ENCODE results near the gene SLC17A9.

Gene SLC17A9

GRCh38 chr20:63003546-63003945 is 51.0 kb downstream of the SLC17A9 start:
- no peak for DNase-seq (ENCODE audit: low spot score)

GRCh38 chr20:63004607-63005364 is 52.3 kb downstream of the SLC17A9 start:
- DNase-seq (ENCODE audit: low spot score) = no peak

DNA sequence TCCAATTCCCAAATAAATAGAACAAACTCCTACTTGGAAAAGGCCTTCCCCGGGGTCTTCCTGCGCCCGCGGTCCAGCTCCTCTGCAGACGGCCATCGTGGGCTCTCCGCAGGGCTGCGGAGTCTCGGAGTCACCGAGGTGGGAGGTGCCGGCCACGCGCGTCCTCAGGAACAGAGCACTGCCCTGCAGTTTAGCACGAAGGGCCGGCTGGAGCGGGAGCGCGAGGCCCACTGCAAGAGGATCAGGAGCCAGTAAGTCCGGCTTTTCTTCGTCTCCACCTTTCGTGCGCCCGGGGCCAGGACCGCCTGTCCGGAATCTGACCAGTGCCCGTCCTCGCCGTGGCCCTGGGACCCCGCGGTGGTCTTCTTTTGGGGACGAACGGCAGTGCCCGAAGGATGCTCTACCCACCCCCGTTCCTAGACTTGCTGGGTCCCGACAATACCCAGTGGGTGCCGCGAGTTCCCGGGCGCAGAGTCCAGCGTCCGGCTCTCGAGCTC is 52.9 kb downstream of the SLC17A9 start:
- no peak for DNase-seq (ENCODE audit: low spot score)

DNA sequence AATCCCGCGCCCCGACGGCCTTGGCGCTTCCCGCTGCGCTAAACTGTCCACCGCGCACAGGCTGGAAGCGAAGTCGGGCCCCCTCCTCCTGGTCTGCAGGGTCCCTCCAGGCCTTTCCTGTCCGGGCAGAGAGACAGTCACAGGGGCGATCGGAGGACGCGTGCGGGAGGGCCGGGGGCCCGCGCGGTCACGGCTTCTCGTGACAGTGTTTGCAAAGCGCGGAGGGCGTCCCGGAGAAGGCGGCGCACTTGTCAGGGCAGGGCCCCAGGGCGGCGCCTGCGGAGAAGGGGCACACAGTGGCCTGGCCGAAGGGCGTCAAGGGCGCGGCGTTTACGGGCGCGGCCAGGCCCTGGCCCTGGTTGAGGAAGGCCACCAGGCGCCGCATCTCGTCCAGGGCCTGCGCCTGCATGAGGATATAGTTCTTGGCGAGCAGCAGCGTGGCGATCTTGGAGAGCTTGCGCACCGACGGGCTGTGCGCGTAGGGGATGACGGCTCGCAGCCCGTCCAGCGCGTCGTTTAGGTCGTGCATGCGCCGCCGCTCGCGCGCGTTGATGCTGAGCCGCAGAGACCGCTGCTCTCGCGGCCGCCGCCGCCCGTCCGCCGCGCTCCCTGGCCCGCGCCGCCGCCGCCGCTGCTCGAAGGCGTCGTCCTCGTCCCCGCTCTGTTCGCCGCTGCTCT is 53.5 kb downstream of the SLC17A9 start:
- DNase-seq (ENCODE audit: low spot score) = no peak

DNA sequence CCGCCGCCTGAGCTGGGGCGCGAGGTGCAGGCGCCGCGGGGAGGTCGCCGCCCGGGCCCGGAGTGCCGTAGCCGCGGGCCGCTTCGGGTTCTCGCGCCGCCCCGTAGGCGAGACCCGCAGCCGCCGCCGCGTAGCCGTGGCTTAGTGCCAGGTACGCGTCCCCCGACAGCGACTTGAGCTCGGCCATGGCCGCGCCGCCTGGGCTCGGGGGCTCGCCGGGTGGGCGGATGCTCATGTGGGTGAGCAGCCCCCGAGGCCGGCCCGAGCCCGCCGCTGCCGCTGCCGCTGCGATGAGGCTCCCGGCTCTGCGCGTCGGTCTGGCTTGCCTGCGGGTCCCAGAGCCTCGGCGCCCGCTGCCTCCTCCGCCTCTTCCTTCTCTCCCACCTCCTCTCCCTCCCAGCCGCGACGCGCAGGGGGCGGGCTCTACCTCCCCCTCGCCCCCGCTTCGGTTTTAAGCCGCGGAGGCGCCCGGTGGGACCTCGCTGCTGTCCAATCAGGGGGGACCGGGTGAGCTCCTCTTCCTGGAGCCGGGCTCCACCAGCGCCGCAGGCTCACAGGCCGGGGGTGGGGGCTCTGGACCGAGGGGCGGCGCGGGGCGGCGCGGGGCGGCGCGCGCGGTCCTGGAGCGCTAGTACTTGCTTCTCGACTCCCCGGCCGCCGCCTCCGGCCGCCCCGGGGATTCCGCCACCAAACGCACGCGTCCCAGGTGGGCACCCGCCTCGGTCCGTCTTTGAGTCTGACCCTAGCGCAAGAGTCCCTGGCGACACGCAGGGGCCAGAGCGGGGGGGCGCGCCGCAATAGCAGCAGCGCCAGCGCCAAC is 54.2 kb downstream of the SLC17A9 start, which contains the start of gene BHLHE23:
BHLHE23 (minus strand) TSS at position 425 of the 820 bp plus-strand sequence; CDS start at position 235, 190 bp downstream.
- no peak for DNase-seq (ENCODE audit: low spot score)

DNA sequence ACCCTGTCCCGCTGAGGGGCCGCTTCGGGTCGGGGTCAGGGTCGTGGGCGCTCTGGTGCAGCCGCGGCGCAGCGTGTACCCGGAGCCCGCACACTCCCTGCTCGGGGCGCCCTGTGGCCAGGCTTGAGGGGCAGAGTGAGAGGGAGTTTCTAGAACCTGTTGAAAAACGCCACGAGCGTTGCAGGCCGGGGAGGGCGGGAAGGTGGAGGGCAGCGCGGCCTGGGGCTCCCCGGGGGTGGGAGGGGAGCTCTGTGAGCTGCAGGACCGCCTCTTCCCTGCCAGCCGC is 54.8 kb downstream of the SLC17A9 start:
- DNase-seq (ENCODE audit: low spot score) = no peak

DNA sequence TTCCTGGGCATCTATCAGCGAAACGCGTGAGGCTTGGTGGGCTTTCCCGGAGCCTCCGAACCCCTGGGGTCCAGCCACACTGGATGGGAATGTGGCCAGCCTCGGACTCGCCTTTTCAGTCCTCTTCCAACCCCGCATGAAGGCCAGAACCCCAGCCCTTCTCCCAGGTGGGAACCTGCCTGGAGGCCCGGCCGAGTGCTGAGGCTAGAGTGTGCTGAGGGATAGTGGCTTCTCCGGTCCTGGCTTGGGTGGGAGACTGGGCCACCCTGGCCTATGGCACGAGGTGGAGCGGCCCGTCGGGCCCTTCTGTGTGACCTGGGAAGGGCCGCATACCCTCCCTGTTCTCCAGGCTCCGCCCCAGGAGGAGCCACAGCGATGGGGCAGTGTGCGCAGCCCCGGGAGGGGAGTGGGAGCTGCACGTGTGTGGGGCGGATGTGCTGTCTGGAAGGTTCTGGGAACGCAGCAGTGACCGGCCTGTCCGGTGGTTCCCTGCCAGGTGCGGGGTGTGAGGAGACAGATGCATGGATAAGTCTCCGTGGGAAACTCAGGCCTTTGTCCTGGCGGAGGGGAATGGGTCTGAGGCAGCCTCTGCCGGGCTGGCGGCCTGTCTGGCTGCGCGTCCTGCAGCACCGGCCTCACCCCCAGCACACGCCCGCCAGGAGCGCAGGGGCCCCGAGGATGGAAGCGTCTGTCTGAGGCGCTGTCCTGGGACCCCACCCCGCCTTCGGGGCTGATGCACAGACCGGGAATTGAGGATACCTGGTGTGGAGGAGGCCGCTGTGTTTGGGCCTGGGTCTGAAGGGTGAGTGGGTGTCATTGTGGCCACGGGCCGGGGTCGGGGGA is 55.4 kb downstream of the SLC17A9 start:
- no peak for DNase-seq (ENCODE audit: low spot score)

GRCh38 chr20:63008541-63009044 is 56.1 kb downstream of the SLC17A9 start:
- no peak for DNase-seq (ENCODE audit: low spot score)

DNA sequence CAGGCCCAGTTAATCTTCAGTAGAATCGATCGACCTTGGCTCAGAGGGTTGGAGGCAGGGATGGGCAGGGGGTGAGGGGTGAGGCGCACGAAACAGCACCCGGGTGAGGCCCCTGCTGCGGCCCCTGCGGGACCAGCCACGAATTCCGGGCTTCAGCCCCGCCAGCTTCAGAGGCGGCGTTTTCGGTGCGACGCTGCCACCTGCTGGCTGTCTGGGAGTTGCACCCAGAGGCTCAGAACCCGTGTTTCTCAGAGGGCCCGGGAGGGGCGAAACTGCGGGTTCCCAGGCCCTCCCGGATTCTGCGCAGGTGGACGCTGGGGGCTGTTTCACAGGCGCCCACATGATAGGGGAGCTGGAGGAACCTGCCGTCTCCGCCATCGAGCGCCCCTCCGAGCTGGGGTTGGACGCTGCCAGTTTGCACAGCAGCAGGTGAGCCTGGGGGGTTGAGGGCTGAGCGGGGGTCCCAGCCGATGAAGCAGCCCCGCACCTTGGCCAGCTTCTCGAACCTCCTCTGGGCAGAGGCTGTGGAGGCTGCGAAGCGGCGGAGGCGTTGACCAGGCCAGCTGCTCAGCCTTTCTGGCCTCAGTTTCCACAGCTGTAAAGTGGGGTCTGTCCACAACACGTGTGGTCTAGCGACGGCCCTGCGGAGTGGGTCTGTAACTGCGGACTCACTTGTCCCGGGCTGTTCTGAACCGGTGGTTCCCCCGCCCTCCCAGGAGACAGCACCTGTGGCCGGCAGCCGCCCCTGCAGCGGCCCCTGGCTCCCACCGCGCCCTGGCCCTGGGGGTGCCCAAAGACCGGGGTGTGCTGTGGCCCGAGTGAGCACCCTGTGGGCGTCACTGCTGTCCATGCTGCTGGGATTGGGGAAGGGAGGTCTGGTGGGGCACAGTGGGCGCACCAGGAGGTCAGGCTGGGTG is 56.8 kb downstream of the SLC17A9 start:
- DNase-seq (ENCODE audit: low spot score) = peak; percentile 99

- no peak for DNase-seq (ENCODE audit: low spot score)
Measured at GRCh38 chr20:63009988-63010769, 57.7 kb downstream of the SLC17A9 start.

- no peak for DNase-seq (ENCODE audit: low spot score)
Measured at GRCh38 chr20:63011798-63012197, 59.3 kb downstream of the SLC17A9 start.

DNA sequence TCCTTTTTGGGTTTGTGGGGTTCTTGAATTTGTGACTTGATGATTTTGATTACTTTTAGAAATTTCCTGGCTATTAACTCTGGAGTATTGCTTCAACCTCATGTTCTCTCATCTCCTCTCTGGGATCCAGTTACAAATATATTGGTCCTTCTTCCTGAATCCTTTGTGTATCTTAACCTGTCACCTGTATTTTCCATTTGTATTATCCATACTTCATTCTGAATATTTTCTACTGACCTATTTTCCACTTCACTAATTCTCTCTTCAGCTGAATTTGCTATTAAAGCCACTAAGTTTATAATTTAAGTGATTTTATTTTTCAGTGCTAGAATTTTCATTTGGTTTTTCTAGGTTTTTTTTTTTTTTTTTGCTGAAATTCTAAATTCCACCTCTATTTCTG is 60.7 kb downstream of the SLC17A9 start:
- no peak for DNase-seq (ENCODE audit: low spot score)

DNA sequence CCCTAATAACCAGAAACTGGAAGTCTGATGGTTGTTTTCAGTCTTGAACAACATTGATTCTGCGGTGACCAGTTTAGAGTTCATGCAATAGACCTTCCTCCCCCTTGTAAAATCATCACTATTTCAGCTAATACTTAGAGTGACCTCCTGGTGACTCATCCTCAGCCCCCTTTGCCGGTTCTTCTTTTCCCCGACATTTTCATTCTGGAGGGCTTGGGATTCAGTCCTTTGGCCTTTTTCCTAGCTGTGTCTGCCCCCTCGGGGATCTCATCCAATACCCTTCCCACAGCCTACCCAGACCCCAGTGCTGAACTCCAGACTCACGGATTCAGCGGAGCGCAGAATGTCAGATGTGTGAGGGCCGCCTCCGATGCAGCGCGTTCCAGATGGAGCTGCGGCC is 61.8 kb downstream of the SLC17A9 start:
- no peak for DNase-seq (ENCODE audit: low spot score)

- no peak for DNase-seq (ENCODE audit: low spot score)
Measured at GRCh38 chr20:63014710-63015109, 62.2 kb downstream of the SLC17A9 start.

DNA sequence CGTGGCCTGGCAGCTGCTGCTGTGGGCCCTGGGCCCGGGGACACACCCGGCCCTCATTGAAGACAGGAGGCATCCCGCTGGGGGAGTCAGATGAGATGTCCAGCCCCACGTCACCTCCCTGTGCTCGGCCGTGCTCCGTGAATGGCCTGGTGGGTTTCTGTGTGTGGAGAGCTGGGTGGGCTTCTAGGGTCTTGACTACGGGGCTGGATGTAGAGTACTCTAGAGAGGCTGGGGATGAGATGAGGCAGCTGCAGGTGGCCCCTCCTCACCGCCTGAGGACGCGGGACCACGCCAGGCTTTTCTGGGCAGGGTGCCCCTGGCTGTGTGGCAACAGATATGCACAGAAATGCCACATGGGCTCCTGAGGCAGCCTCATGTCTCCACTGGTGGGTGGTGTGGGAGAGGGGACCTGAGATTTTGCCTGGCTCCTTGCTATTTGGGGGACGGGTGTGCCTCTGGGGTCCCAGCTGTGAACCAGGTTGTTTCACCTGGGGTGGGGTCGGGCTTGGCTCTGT is 62.7 kb downstream of the SLC17A9 start:
- no peak for DNase-seq (ENCODE audit: low spot score)

GRCh38 chr20:63015662-63016361 is 63.3 kb downstream of the SLC17A9 start:
- DNase-seq (ENCODE audit: low spot score) = no peak

DNA sequence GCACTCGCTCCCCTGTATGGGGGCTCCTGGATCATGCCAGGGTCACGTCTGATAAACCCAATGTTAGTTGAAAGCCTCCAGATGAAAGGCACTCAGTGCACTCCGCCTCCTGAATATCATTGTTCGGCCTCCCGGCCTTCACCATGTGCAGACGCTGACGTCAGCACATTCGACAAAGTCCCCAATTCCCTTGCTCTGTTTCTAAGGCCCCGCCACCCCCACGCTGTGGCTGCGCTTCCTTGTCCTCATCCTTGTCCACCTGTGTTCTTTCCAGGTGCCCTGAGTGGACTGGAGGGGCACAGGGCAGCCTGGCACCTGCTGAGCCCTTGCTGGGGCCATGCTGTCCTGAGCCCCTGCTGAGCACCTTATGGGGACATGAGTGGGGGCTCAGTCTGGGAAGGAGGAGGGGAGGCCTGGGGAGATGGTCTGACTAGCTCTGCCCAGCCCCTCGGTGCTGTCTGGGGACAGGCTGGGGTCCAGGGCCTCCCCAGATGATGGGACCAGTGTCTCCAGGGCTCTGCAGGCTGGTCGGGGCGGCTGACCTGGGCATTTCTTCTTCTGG is 64.1 kb downstream of the SLC17A9 start:
- DNase-seq (ENCODE audit: low spot score) = no peak

DNA sequence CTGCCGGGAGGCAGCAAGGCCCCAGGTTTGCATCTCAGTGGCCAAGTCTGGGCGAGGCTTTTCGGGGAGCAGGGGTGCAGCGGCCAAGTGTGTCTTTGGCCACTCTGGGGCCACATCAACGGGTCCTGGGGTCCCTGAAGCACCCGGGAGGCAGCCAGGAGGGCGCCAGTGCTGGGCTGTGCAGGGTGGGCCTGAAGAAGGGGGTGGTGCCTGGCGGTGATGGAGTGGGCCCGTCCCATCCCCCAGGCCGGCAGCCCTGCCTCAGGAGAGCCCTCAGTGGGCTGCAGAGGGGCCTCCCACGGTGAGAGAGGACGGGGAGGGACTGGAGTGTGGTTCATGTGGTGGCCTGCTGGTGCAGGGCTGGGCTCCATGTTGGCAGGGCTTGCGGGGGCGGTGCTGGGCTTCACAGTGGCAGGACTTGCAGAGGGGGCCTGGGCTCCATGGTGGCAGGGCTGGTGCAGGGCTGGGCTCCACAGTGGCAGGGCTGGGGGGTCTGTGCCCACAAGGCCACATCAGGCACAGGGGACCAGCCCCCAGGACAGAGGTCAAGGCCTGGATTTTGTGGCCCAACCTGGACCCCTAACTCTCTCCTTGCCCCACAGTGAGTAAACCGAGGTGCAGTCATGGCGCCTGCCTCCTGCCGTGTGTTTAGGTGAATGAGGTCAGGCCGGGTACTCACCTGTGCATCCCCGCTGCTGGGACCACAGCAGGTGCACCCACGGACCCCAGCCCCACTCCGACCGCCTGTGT is 64.7 kb downstream of the SLC17A9 start:
- DNase-seq (ENCODE audit: low spot score) = no peak

All from HuH-7 (cell line).